H1 (cell line): ENCODE measurements around the gene ADAT3. TPM values are rescaled to one million over a fixed set of nuclear protein-coding genes. Genes with fewer than 3 reads are reported as not detected.

ENCODE experiments used
- CTCF ChIA-PET: fragments of 300-600 bp; sonication (Branson Sonifier 250); formaldehyde crosslinking; loops from one replicate; lab custom pipeline; 2021; ENCODE audit not compliant: partially characterized antibody; lab: Charles Lee
- POLR2A ChIA-PET: fragments of 300-600 bp; sonication (Branson Sonifier 250); formaldehyde crosslinking; loops from one replicate; lab custom pipeline; 2021; ENCODE audit warnings: inconsistent platforms; ENCODE audit not compliant: partially characterized antibody; lab: Charles Lee
- DNase-seq, 2 experiments: peaks; one replicate each; pipeline versions ENCODE4 v3.0.0 to v3.0.0-alpha.2; 2010 to 2022; ENCODE audit warnings: low spot score in 2 of 2, low read depth in 1 of 2, mixed read lengths in 1 of 2
- FAIRE-seq: peaks from 2 replicates; lab custom pipeline; 2011; peaks lifted over from hg19 to GRCh38; lab: Jason Lieb, UNC
- H2AFZ ChIP-seq: 2 replicates; pipeline ENCODE4 v1.8.1; 2012; ENCODE audit warnings: low read length, inconsistent platforms
- H2AK5ac ChIP-seq: 2 replicates; pipeline ENCODE4 v1.6.1; 2013; ENCODE audit warnings: low read depth, low read length
- H2BK120ac ChIP-seq: replicated peaks from 2 replicates; pipeline ENCODE3; 2013; ENCODE audit warnings: low read depth, low read length, inconsistent platforms
- H2BK12ac ChIP-seq: 2 replicates; pipeline ENCODE4 v1.6.1; 2013; ENCODE audit warnings: low read depth, low read length
- H2BK15ac ChIP-seq: 2 replicates; pipeline ENCODE4 v1.6.1; 2013; ENCODE audit warnings: low read length
- H2BK20ac ChIP-seq: 2 replicates; pipeline ENCODE4 v1.6.1; 2013; ENCODE audit warnings: low read length
- H2BK5ac ChIP-seq: 2 replicates; pipeline ENCODE4 v1.6.1; 2013; ENCODE audit warnings: low read depth, low read length
- H3K14ac ChIP-seq: 2 replicates; pipeline ENCODE4 v1.6.1; 2013; ENCODE audit warnings: inconsistent platforms; ENCODE audit not compliant: insufficient read length
- H3K18ac ChIP-seq: 2 replicates; pipeline ENCODE4 v1.6.1; 2013; ENCODE audit warnings: low read length; ENCODE audit errors: extremely low read depth
- H3K23ac ChIP-seq: 2 replicates; pipeline ENCODE4 v1.6.1; 2013; ENCODE audit warnings: inconsistent platforms; ENCODE audit not compliant: insufficient read length
- H3K23me2 ChIP-seq: 2 replicates; pipeline ENCODE4 v1.6.1; 2013; ENCODE audit warnings: low read depth, low read length
- H3K27ac ChIP-seq: 2 replicates; pipeline ENCODE4 v1.6.1; 2011; ENCODE audit warnings: low read depth, low read length, inconsistent platforms
- H3K27me3 ChIP-seq, 4 experiments: replicated peaks in 1 of 4; 1 replicate in 1 of 4; 2 replicates in 3 of 4; pipeline versions ENCODE4 v1.6.1 to v1.8.1; 2011 to 2013; ENCODE audit warnings: low read length in 3 of 4, mild to moderate bottlenecking in 3 of 4, inconsistent platforms in 2 of 4, mixed read lengths in 2 of 4, moderate library complexity in 1 of 4; ENCODE audit not compliant: control insufficient read depth in 3 of 4, insufficient read depth in 3 of 4; ENCODE audit errors: extremely low read depth in 1 of 4
- H3K36me3 ChIP-seq, 4 experiments: 2 replicates each; pipeline versions ENCODE4 v1.6.1 to v1.8.1; 2011 to 2013; ENCODE audit warnings: mild to moderate bottlenecking in 4 of 4, low read length in 3 of 4, moderate library complexity in 2 of 4, control low read depth in 1 of 4, inconsistent platforms in 1 of 4; ENCODE audit not compliant: insufficient read depth in 4 of 4, control insufficient read depth in 2 of 4
- H3K4ac ChIP-seq: replicated peaks from 2 replicates; pipeline ENCODE3; 2013; ENCODE audit warnings: low read length, low read depth, mixed read lengths, inconsistent platforms; ENCODE audit not compliant: insufficient read length
- H3K4me1 ChIP-seq, 4 experiments: replicated peaks in 1 of 4; 1 replicate in 1 of 4; 2 replicates in 3 of 4; pipeline versions ENCODE4 v1.6.1 to v1.8.1; 2011 to 2013; ENCODE audit warnings: low read length in 3 of 4, inconsistent platforms in 2 of 4, mixed read lengths in 1 of 4; ENCODE audit not compliant: insufficient read depth in 4 of 4, control insufficient read depth in 3 of 4
- H3K4me2 ChIP-seq, 2 experiments: 2 replicates each; pipeline versions ENCODE4 v1.6.1 to v1.8.1; 2011 to 2013; ENCODE audit warnings: low read depth in 2 of 2, low read length in 2 of 2, control low read depth in 1 of 2, inconsistent platforms in 1 of 2, mild to moderate bottlenecking in 1 of 2; ENCODE audit not compliant: insufficient read depth in 1 of 2
- H3K4me3 ChIP-seq, 4 experiments: fragments of 200-600, 300-600 bp in 1 of 4; sonication (generic), shearing (Covaris generic), sonication (Bioruptor Twin) in 1 of 4; 2 replicates each; pipeline versions ENCODE4 v1.5.1 to v1.8.1; 2011 to 2016; ENCODE audit warnings: low read length in 4 of 4, low read depth in 3 of 4, control low read depth in 2 of 4, inconsistent platforms in 2 of 4, mild to moderate bottlenecking in 2 of 4, mixed read lengths in 1 of 4, moderate library complexity in 1 of 4; ENCODE audit not compliant: insufficient read depth in 2 of 4; ENCODE audit errors: extremely low read depth in 1 of 4
- H3K56ac ChIP-seq: replicated peaks from 2 replicates; pipeline ENCODE3; 2013; ENCODE audit warnings: low read depth, mild to moderate bottlenecking, mixed read lengths, low read length, inconsistent platforms; ENCODE audit not compliant: insufficient read length
- H3K79me1 ChIP-seq: 2 replicates; pipeline ENCODE4 v1.6.1; 2013; ENCODE audit warnings: low read depth, low read length, control low read depth
- H3K79me2 ChIP-seq, 2 experiments: 2 replicates each; pipeline versions ENCODE4 v1.6.1 to v1.8.1; 2012 to 2013; ENCODE audit warnings: low read length in 2 of 2, mild to moderate bottlenecking in 2 of 2, inconsistent platforms in 1 of 2; ENCODE audit not compliant: insufficient read depth in 2 of 2, control insufficient read depth in 1 of 2
- H3K9ac ChIP-seq, 4 experiments: replicated peaks in 1 of 4; 1 replicate in 1 of 4; 2 replicates in 3 of 4; pipeline versions ENCODE4 v1.6.1 to v1.8.1; 2011 to 2013; ENCODE audit warnings: low read depth in 3 of 4, low read length in 3 of 4, control low read depth in 2 of 4, mild to moderate bottlenecking in 2 of 4, moderate library complexity in 2 of 4, inconsistent platforms in 1 of 4; ENCODE audit errors: extremely low read depth in 1 of 4
- H3K9me3 ChIP-seq, 2 experiments: 2 replicates each; pipeline versions ENCODE4 v1.6.1 to v1.8.1; 2012 to 2013; ENCODE audit warnings: mild to moderate bottlenecking in 2 of 2, moderate library complexity in 2 of 2, control low read depth in 1 of 2, inconsistent platforms in 1 of 2, low read depth in 1 of 2, low read length in 1 of 2, mixed read lengths in 1 of 2; ENCODE audit not compliant: insufficient read depth in 2 of 2
- H4K20me1 ChIP-seq, 2 experiments: replicated peaks in 1 of 2; 2 replicates each; pipeline versions ENCODE3 to v1.8.1; 2011 to 2013; ENCODE audit warnings: inconsistent platforms in 2 of 2, low read length in 2 of 2, mild to moderate bottlenecking in 1 of 2; ENCODE audit not compliant: insufficient read depth in 2 of 2, control insufficient read depth in 1 of 2
- H4K5ac ChIP-seq: 2 replicates; pipeline ENCODE4 v1.6.1; 2013; ENCODE audit warnings: low read length, low read depth, mixed read lengths, inconsistent platforms; ENCODE audit not compliant: insufficient read length
- H4K8ac ChIP-seq: 2 replicates; pipeline ENCODE4 v1.8.0; 2013; ENCODE audit warnings: mild to moderate bottlenecking, moderate library complexity, low read length, inconsistent platforms; ENCODE audit not compliant: insufficient read depth; ENCODE audit errors: extremely low read depth
- H4K91ac ChIP-seq: replicated peaks from 2 replicates; pipeline ENCODE3; 2013; ENCODE audit warnings: low read length, mixed read lengths, inconsistent platforms; ENCODE audit not compliant: insufficient read length
- CHD2 ChIP-seq: IDR thresholded peaks from 2 replicates; pipeline ENCODE4 v1.6.1; 2012; ENCODE audit warnings: low read length, improper control_type of control experiment
- E2F6 ChIP-seq: IDR thresholded peaks from 2 replicates; pipeline ENCODE4 v1.6.1; 2012; ENCODE audit warnings: inconsistent platforms
- KDM1A ChIP-seq: fragments of 200-600, 300-600 bp; sonication (generic); IDR thresholded peaks from 2 replicates; pipeline ENCODE4 v1.7.1; 2016; ENCODE audit warnings: mild to moderate bottlenecking, low read length, borderline replicate concordance
- RAD21 ChIP-seq, 2 experiments: IDR thresholded peaks in 1 of 2; conservative IDR thresholded peaks in 1 of 2; 2 replicates each; pipeline ENCODE4 v1.6.1; 2011; ENCODE audit warnings: low read depth in 2 of 2, low read length in 2 of 2, improper control_type of control experiment in 1 of 2, inconsistent platforms in 1 of 2, mild to moderate bottlenecking in 1 of 2, moderate library complexity in 1 of 2
- SIN3A ChIP-seq, 2 experiments: IDR thresholded peaks in 1 of 2; conservative IDR thresholded peaks in 1 of 2; 2 replicates each; pipeline ENCODE4 v1.6.1; 2011 to 2012; ENCODE audit warnings: low read length in 2 of 2, improper control_type of control experiment in 1 of 2, low read depth in 1 of 2, mild to moderate bottlenecking in 1 of 2
- USF2 ChIP-seq: IDR thresholded peaks from 2 replicates; pipeline ENCODE4 v1.6.1; 2011; ENCODE audit warnings: low read length, improper control_type of control experiment
- WGBS, 2 experiments: shearing (Covaris generic) in 1 of 2; methylation state at CpG; one replicate each; pipeline versions ENCODE4 v1.1.6 to v1.1.7; 2013 to 2015; ENCODE audit warnings: low lambda C conversion rate in 2 of 2, mixed read lengths in 2 of 2, inconsistent platforms in 1 of 2, low coverage in 1 of 2, missing lambda C conversion rate in 1 of 2; ENCODE audit not compliant: insufficient replicate concordance in 2 of 2, insufficient coverage in 1 of 2, insufficient read length in 1 of 2; ENCODE audit errors: extremely low coverage in 1 of 2, missing lambda C conversion rate in 1 of 2; 5-methylcytosine and 5-hydroxymethylcytosine counted together
- polyA plus RNA-seq, 7 experiments: library from polyadenylated mRNA; depleted of rRNA in 3 of 7; stranded (reverse) in 5 of 7; unstranded in 2 of 7; fragments of >200 nt in 5 of 7; fragments of 200-250 nt in 2 of 7; gene quantifications; 1 replicate in 5 of 7; 2 replicates in 1 of 7; 4 replicates in 1 of 7; pipeline versions ENCODE4 v1.2.1 to v1.2.3, GENCODE V29; 2011 to 2013; ENCODE audit warnings: missing spikeins in 2 of 7, mixed read lengths in 2 of 7
- total RNA-seq: library from RNA; stranded (reverse); fragmentation: NEBNext Ultra II Directional; extraction: Animal tissue kit (Norgen Biotek cat#: 25700); gene quantifications from 2 replicates; pipeline ENCODE4 v1.2.1, GENCODE V29; 2021

ADAT3 gene
- total and polyA plus RNA-seq, 2 of the 8 experiments (the other 6 are each of a cell fraction or from before 2014, with no cell fraction given) = 5.4 to 10.8 TPM

GRCh38 chr19:1889907-1890306 is 15.3 kb upstream of the ADAT3 start:
- no peak overlapping the region for H3K18ac ChIP-seq
- no peak for DNase-seq
- H3K4me1 ChIP-seq = no peaks in the 10 kb centered on the region; a peak in 3 of 7 replicates
- H2BK12ac ChIP-seq = no peak overlapping the region
- TF ChIP-seq E2F6 (no peak), CHD2 (no peak), RAD21 (IDR thresholded peaks at IDR 0.05 in 1 of 2, conservative IDR thresholded peaks at IDR 0.05 in 1 of 2; ENCODE audit: low read depth in 2 of 2, low read length in 2 of 2) (no peak), USF2 (no peak), SIN3A (conservative IDR thresholded peaks at IDR 0.05 in 1 of 2, IDR thresholded peaks at IDR 0.05 in 1 of 2; ENCODE audit: low read depth in 1 of 2, low read length in 2 of 2) (no peak), KDM1A (0 out of 2 replicates have a peak, but pooled peaks have one; percentile 30)
- WGBS, 2 experiments = 90% methylated on average over 1 of the region's 1 CpG; no CpG with 5 or more reads in 1 of the 2 experiments
- H3K4me3 ChIP-seq = no peak overlapping the region
- no peaks in the 10 kb centered on the region for H4K20me1 ChIP-seq
- no peak overlapping the region for H4K5ac ChIP-seq
- H2BK5ac ChIP-seq = no peak overlapping the region
- no peak overlapping the region for H2BK120ac ChIP-seq
- H2AK5ac ChIP-seq = no peak overlapping the region
- ChIA-PET CTCF (interaction anchor here (1.1 to 2.4 kb wide), 3 partner anchors 9 to 32 kb away, joined by 3 to 7 read pairs (median 3); no protein-coding TSS in a partner anchor), POLR2A (interaction anchor here (0.8 to 1.3 kb wide), 2 partner anchors 14 to 24 kb away, joined by 3 to 4 read pairs; no protein-coding TSS in a partner anchor)
- no peak overlapping the region for H2BK20ac ChIP-seq
- H3K56ac ChIP-seq = no peak overlapping the region
- H3K9ac ChIP-seq = no peak overlapping the region
- H3K27ac ChIP-seq = no peak overlapping the region
- H3K79me1 ChIP-seq = no peaks in the 10 kb centered on the region
- no peak overlapping the region for H3K4ac ChIP-seq
- no peak overlapping the region for H4K91ac ChIP-seq
- no peak overlapping the region for H2BK15ac ChIP-seq
- H3K23ac ChIP-seq = no peak overlapping the region
- no peaks in the 10 kb centered on the region for H3K27me3 ChIP-seq
- peaks cover 0 to 1% of the 10 kb centered on the region in 2 experiments; a peak in 1 of 4 replicates for H3K79me2 ChIP-seq
- no peak overlapping the region for H2AFZ ChIP-seq
- no peaks in the 10 kb centered on the region for H3K36me3 ChIP-seq
- H3K4me2 ChIP-seq = no peak overlapping the region
- H3K9me3 ChIP-seq = no peaks in the 10 kb centered on the region
- H3K23me2 ChIP-seq = no peaks in the 10 kb centered on the region; the same call in 1 of the 2 replicates
- H4K8ac ChIP-seq = no peak overlapping the region
- H3K14ac ChIP-seq = no peak overlapping the region
- no peak for FAIRE-seq
